Parathyroid adenoma (tissue), 2 donors: ENCODE data around the gene ZNF487.

ENCODE experiments used
- H2AFZ ChIP-seq: fragments of 300-600 bp; sonication (generic); one replicate; pipeline ENCODE4 v1.7.0; 2017; ENCODE audit warnings: antibody characterized with exemption, mild to moderate bottlenecking
- H3K27ac ChIP-seq: fragments of 300-600 bp; sonication (generic); one replicate; pipeline ENCODE4 v1.7.0; 2017
- H3K27me3 ChIP-seq: fragments of 300-600 bp; sonication (generic); one replicate; pipeline ENCODE4 v1.7.0; 2017; ENCODE audit warnings: low read length; ENCODE audit not compliant: control insufficient read depth, insufficient read depth
- H3K36me3 ChIP-seq: fragments of 300-600 bp; sonication (generic); one replicate; pipeline ENCODE4 v1.7.0; 2017; ENCODE audit warnings: low read length; ENCODE audit not compliant: control insufficient read depth, insufficient read depth
- H3K4me1 ChIP-seq: fragments of 300-600 bp; sonication (generic); one replicate; pipeline ENCODE4 v1.7.0; 2017; ENCODE audit warnings: control low read depth
- H3K4me2 ChIP-seq: fragments of 300-600 bp; sonication (generic); one replicate; pipeline ENCODE4 v1.7.0; 2017; ENCODE audit warnings: low read length
- H3K4me3 ChIP-seq: fragments of 300-600 bp; sonication (generic); one replicate; pipeline ENCODE4 v1.7.0; 2017; ENCODE audit warnings: low read depth, low read length
- H3K79me2 ChIP-seq: fragments of 300-600 bp; sonication (generic); one replicate; pipeline ENCODE4 v1.7.0; 2017; ENCODE audit warnings: control low read depth
- H3K9ac ChIP-seq: fragments of 300-600 bp; sonication (generic); one replicate; pipeline ENCODE4 v1.7.0; 2017; ENCODE audit warnings: mild to moderate bottlenecking
- H3K9me3 ChIP-seq: fragments of 300-600 bp; sonication (generic); one replicate; pipeline ENCODE4 v1.7.0; 2017; ENCODE audit warnings: low read length; ENCODE audit not compliant: control insufficient read depth
- TF ChIP-seq, protein P1 (sequence below): fragments of 300-600 bp; sonication (generic); IDR thresholded peaks from one replicate; pipeline ENCODE4 v1.7.0; 2017; ENCODE audit warnings: antibody characterized with exemption, mild to moderate bottlenecking
- donor health status: primary hyperparathyroidism.

ZNF487 gene

DNA sequence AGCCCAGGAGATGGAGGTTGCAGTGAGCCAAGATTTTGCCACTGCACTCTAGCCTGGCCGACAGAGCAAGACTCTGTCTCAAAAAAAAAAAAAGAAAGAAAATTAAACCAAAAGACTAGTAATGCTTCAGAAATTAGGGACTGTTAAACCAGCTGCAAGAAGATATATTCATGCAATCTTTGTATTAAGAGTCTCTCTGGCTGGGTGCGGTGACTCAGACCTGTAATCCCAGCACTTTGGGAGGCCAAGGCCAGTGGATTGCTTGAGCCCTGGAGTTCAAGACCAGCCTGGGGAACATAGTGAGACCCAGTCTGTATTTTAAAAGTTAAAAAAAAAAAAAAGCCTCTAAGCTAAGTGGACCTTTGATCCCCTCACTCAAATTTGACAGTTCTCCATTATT, 25.4 kb upstream of the ZNF487 start:
- H3K27ac ChIP-seq: no peak overlapping the region
- TF ChIP-seq, protein P1, sequence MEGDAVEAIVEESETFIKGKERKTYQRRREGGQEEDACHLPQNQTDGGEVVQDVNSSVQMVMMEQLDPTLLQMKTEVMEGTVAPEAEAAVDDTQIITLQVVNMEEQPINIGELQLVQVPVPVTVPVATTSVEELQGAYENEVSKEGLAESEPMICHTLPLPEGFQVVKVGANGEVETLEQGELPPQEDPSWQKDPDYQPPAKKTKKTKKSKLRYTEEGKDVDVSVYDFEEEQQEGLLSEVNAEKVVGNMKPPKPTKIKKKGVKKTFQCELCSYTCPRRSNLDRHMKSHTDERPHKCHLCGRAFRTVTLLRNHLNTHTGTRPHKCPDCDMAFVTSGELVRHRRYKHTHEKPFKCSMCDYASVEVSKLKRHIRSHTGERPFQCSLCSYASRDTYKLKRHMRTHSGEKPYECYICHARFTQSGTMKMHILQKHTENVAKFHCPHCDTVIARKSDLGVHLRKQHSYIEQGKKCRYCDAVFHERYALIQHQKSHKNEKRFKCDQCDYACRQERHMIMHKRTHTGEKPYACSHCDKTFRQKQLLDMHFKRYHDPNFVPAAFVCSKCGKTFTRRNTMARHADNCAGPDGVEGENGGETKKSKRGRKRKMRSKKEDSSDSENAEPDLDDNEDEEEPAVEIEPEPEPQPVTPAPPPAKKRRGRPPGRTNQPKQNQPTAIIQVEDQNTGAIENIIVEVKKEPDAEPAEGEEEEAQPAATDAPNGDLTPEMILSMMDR: no peak
- H3K9me3 ChIP-seq: no peaks in the 10 kb centered on the region
- H3K9ac ChIP-seq: no peak overlapping the region
- no peak overlapping the region for H3K4me3 ChIP-seq
- no peaks in the 10 kb centered on the region for H3K4me1 ChIP-seq
- H2AFZ ChIP-seq: no peak overlapping the region
- H3K79me2 ChIP-seq: peaks cover under 1% of the 10 kb centered on the region
- no peaks in the 10 kb centered on the region for H3K36me3 ChIP-seq
- H3K27me3 ChIP-seq: no peaks in the 10 kb centered on the region
- H3K4me2 ChIP-seq: no peak overlapping the region

DNA sequence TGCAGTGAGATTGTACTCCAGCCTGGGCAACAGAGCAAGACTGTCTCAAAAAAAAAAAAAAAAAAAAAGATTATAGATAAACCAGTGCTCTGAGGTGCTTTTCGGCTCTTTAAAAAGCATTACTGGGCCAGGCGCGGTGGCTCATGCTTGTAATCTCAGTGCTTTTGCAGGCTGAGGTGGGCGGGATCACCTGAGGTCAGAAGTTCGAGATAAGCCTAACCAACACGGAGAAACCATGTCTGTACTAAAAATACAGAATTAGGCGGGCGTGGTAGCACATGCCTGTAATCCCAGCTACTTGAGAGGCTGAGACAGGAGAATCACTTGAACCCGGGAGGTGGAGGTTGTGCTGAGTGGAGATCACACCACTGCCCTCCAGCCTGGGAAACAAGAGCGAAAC, 21.4 kb upstream of the ZNF487 start:
- Histone ChIP-seq H3K79me2 (no peaks in the 10 kb centered on the region), H3K27ac (no peak overlapping the region)
- TF ChIP-seq, protein P1: no peak

DNA sequence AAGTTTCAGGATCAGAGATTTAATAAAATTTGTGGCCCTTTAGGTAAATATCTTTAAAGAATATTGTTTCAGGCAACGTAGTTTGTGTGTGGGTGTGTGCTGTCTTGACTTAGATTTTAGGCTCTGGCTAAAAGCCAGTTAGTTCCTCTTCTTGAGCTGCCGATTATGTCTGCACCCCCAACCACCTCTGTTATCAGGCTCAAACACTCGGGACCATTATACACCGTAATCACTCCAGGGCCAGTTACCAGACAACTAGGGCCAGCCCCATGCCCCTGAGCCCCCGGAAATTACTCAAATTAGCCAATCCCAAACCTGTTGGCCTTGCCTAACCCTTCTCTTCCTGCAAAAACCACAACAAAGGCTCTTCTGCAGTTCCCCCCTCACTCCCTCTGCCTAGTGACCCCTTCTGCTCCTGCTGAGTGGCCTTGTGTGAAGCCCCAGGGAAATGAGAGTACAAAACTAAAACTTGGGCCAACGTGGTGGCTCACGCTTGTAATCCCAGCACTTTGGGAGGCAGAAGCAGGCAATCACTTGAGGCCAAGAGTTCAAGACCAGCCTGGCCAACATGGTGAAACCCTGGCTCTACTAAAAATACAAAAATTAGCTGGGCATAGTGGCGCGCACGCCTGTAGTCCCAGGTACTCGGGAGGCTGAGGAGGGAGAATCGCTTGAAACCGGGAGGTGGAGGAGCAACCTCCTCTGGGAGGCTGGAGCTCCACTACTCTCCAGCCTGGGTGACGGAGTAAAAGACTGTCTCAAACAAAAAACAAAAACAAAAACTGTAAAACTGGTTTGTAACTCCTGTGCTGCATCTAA, 18.8 kb upstream of the ZNF487 start:
- Histone ChIP-seq H3K4me3 (no peak overlapping the region), H3K4me1 (no peaks in the 10 kb centered on the region), H3K9ac (no peak overlapping the region), H2AFZ (no peak overlapping the region), H3K27ac (no peak overlapping the region), H3K27me3 (no peaks in the 10 kb centered on the region), H3K36me3 (no peaks in the 10 kb centered on the region), H3K79me2 (no peaks in the 10 kb centered on the region), H3K9me3 (no peaks in the 10 kb centered on the region), H3K4me2 (no peak overlapping the region)
- TF ChIP-seq, protein P1: no peak

More for the DNA sequence above, 21.4 kb upstream of the ZNF487 start:
- Histone ChIP-seq H3K4me2 (no peak overlapping the region), H3K4me3 (no peak overlapping the region), H3K9ac (no peak overlapping the region), H3K36me3 (no peaks in the 10 kb centered on the region), H3K4me1 (no peaks in the 10 kb centered on the region), H3K27me3 (no peaks in the 10 kb centered on the region), H3K9me3 (no peaks in the 10 kb centered on the region), H2AFZ (no peak overlapping the region)

DNA sequence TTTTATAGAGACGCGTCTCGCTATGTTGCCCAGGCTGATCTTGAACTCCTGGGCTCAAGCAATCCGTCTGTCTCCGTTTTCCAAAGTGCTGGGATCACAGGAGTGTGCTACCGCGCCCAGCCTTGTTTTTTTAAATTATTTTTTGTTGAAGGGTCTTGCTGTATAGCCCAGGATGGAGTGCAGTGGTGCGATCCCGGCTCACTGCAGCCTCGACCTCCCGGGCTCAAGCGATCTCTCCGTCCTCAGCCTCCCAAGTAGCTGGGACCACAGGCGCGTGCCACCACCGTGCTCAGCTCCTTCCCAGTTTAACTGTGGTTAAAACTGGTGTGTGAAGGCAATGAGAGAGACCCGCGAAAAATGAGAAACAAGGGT, 16.9 kb upstream of the ZNF487 start:
- H3K9ac ChIP-seq: no peak overlapping the region
- no peaks in the 10 kb centered on the region for H3K79me2 ChIP-seq
- H2AFZ ChIP-seq: peak overlapping the region; percentile 100
- no peaks in the 10 kb centered on the region for H3K27me3 ChIP-seq
- H3K4me2 ChIP-seq: peak overlapping the region; percentile 96
- H3K36me3 ChIP-seq: no peaks in the 10 kb centered on the region
- H3K4me1 ChIP-seq: no peaks in the 10 kb centered on the region
- H3K4me3 ChIP-seq: peak overlapping the region; percentile 69
- TF ChIP-seq, protein P1: no peak
- peak overlapping the region; percentile 99 for H3K27ac ChIP-seq
- no peaks in the 10 kb centered on the region for H3K9me3 ChIP-seq
